Activated CD4-positive, CD25-positive, alpha-beta regulatory T cell treated with anti-CD3 and anti-CD28 coated beads, Interleukin-2, amount 50 U/mL, for 24 hours (primary cell): ENCODE results near the gene GUCY1A1.

Source experiments
- ATAC-seq, 2 donors: fragments of 150-1000 bp; cut with Tn5 transposase; one replicate each; pipeline ENCODE4 v1.10.0; 2021; ENCODE audit warnings: mild to moderate bottlenecking in 1 of 2, moderate library complexity in 1 of 2

The GUCY1A1 gene

GRCh38 chr4:155666344-155667221, at the start of gene GUCY1A1:
GUCY1A1 (plus strand) TSS chr4:155666848; CDS start chr4:155696868, 30,020 bp downstream.
- ATAC-seq: peak; percentile 19 to 30

- no peak for ATAC-seq
Observed at GRCh38 chr4:155617296-155617695, 49.4 kb upstream of the GUCY1A1 start.

GRCh38 chr4:155618183-155618838, 48.3 kb upstream of the GUCY1A1 start:
- ATAC-seq: no peak

GRCh38 chr4:155620637-155621036, 46.0 kb upstream of the GUCY1A1 start:
- no peak for ATAC-seq

GRCh38 chr4:155624478-155624877, 42.2 kb upstream of the GUCY1A1 start:
- ATAC-seq: no peak

- no peak for ATAC-seq
Observed at GRCh38 chr4:155626561-155626960, 40.1 kb upstream of the GUCY1A1 start.

GRCh38 chr4:155629183-155629825, 37.3 kb upstream of the GUCY1A1 start:
- ATAC-seq: no peak

- ATAC-seq: no peak
Observed at GRCh38 chr4:155629956-155630355, 36.7 kb upstream of the GUCY1A1 start.

- ATAC-seq: no peak
Observed at GRCh38 chr4:155632310-155632840, 34.3 kb upstream of the GUCY1A1 start.

- no peak for ATAC-seq
Observed at GRCh38 chr4:155638195-155638965, 28.3 kb upstream of the GUCY1A1 start.

- ATAC-seq: no peak
Observed at GRCh38 chr4:155639704-155640523, 26.7 kb upstream of the GUCY1A1 start.

GRCh38 chr4:155640751-155641150, 25.9 kb upstream of the GUCY1A1 start:
- no peak for ATAC-seq

- no peak for ATAC-seq
Observed at GRCh38 chr4:155643087-155643486, 23.6 kb upstream of the GUCY1A1 start.

GRCh38 chr4:155646001-155646400, 20.6 kb upstream of the GUCY1A1 start:
- ATAC-seq: no peak

GRCh38 chr4:155650785-155651184, 15.9 kb upstream of the GUCY1A1 start:
- ATAC-seq: peak in 1 of 2 donors; percentile 46

GRCh38 chr4:155653052-155653451, 13.6 kb upstream of the GUCY1A1 start:
- no peak for ATAC-seq

- ATAC-seq: no peak
Observed at GRCh38 chr4:155656025-155656424, 10.6 kb upstream of the GUCY1A1 start.

GRCh38 chr4:155657169-155657568, 9.5 kb upstream of the GUCY1A1 start:
- ATAC-seq: no peak

- no peak for ATAC-seq
Observed at GRCh38 chr4:155657985-155658680, 8.5 kb upstream of the GUCY1A1 start.

- ATAC-seq: no peak
Observed at GRCh38 chr4:155658681-155659064, 8.0 kb upstream of the GUCY1A1 start.

- ATAC-seq: no peak
Observed at GRCh38 chr4:155659176-155659575, 7.5 kb upstream of the GUCY1A1 start.
